Lung (tissue), 12 donors: ENCODE results near the gene PLCL1. TPM values are rescaled to one million over a fixed set of nuclear protein-coding genes. Genes with fewer than 3 reads are reported as not detected.

Experiments
- ATAC-seq: fragments of 200-7000 bp; cut with Tn5 transposase; one replicate; pipeline ENCODE4 v1.9.1; 2020; ENCODE audit warnings: moderate number of reproducible peaks; ENCODE audit not compliant: insufficient read depth, low FRiP score
- DNase-seq, 3 donors: peaks; one replicate each; pipeline ENCODE4 v3.0.0-alpha.2; 2013 to 2017
- H3K27ac ChIP-seq, 2 donors: one replicate each; pipeline ENCODE4 v1.5.1; 2013; ENCODE audit warnings: mild to moderate bottlenecking in 2 of 2, moderate library complexity in 2 of 2, control low read depth in 1 of 2, inconsistent platforms in 1 of 2, low read depth in 1 of 2, low read length in 1 of 2
- H3K27me3 ChIP-seq, 3 donors: one replicate each; pipeline ENCODE4 v1.5.1; 2013; ENCODE audit warnings: low read length in 2 of 3; ENCODE audit not compliant: control insufficient read depth in 3 of 3, insufficient read depth in 3 of 3
- H3K36me3 ChIP-seq, 4 donors: one replicate each; pipeline ENCODE4 v1.5.1; 2013; ENCODE audit warnings: low read length in 4 of 4, mild to moderate bottlenecking in 1 of 4, moderate library complexity in 1 of 4; ENCODE audit not compliant: control insufficient read depth in 4 of 4, insufficient read depth in 4 of 4
- H3K4me1 ChIP-seq, 5 donors: one replicate each; pipeline ENCODE4 v1.5.1; 2013; ENCODE audit warnings: low read length in 5 of 5, mild to moderate bottlenecking in 2 of 5, moderate library complexity in 1 of 5; ENCODE audit not compliant: control insufficient read depth in 5 of 5, insufficient read depth in 5 of 5
- H3K4me3 ChIP-seq: one replicate; pipeline ENCODE4 v1.5.1; 2013; ENCODE audit warnings: mild to moderate bottlenecking, control low read depth, moderate library complexity
- H3K9ac ChIP-seq, 2 donors: one replicate each; pipeline ENCODE4 v1.5.1; 2013; ENCODE audit warnings: low read length in 2 of 2, control low read depth in 1 of 2; ENCODE audit not compliant: insufficient read depth in 1 of 2
- H3K9me3 ChIP-seq, 4 donors: one replicate each; pipeline ENCODE4 v1.5.1; 2013; ENCODE audit warnings: low read length in 3 of 4, mild to moderate bottlenecking in 1 of 4, moderate library complexity in 1 of 4; ENCODE audit not compliant: control insufficient read depth in 4 of 4, insufficient read depth in 3 of 4
- CTCF ChIP-seq: IDR thresholded peaks from 2 replicates; pipeline ENCODE4 v1.5.1; 2012; ENCODE audit warnings: mild to moderate bottlenecking; ENCODE audit errors: control extremely low read depth, extremely low read depth
- WGBS, 2 donors: extraction: QIAGEN DNeasy Blood & Tissue Kit; methylation state at CpG; one replicate each; pipeline ENCODE4 v1.1.7; 2013; 5-methylcytosine and 5-hydroxymethylcytosine counted together
- polyA plus RNA-seq, 2 donors: library from polyadenylated mRNA; stranded (reverse); fragments of 200-250 nt; gene quantifications; one replicate each; pipeline ENCODE4 v1.2.1, GENCODE V29; 2013
- total RNA-seq, 2 donors: library from RNA; depleted of rRNA in 1 of 2; stranded (reverse); fragments of >200 nt in 1 of 2; gene quantifications; one replicate each; pipeline ENCODE4 v1.2.1, GENCODE V29; 2014 to 2021
- donor health status: control.
- donor health status: control.
- donor health status: Bipolar disorder and iron deficiency.
- donor health status: healthy.
- donor health status: DM: yes; HTN: yes; CAD: no.

The PLCL1 gene
- total and polyA plus RNA-seq, 4 donors: 1.1 to 13.0 (median 2.9) TPM

DNA sequence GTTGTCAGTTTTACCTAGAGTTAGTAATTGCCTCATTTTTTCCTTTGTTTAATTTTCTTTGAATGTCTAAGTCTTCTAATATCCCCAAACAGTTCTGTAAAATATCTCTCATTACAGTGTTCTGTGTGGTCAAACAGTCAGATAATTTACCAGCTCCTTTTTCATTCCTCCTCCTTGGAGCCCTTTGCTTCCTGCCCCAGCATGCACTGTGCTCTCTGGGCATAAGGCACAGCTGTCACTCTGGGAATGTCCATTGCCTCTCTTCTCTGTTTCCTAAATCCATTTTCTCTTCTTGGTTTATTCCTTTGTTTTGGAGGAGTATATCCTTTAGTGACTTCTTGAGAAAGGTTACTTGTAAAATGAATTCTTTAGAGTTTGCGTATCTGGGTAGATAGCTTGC, 139.3 kb downstream of the PLCL1 start:
- ATAC-seq: no peak

GRCh38 chr2:197944416-197945096, 140.2 kb downstream of the PLCL1 start:
- peaks cover 0 to 30% (median 10%) of the 10 kb centered on the region in 5 donors for H3K4me1 ChIP-seq
- no peaks in the 10 kb centered on the region for H3K27me3 ChIP-seq
- WGBS, 2 donors: 48 to 77% methylated on average over 2 of the region's 2 CpGs
- no peak for TF ChIP-seq CTCF
- H3K9ac ChIP-seq: no peak overlapping the region
- no peak overlapping the region for H3K4me3 ChIP-seq
- H3K36me3 ChIP-seq: no peaks in the 10 kb centered on the region
- no peak overlapping the region for H3K27ac ChIP-seq
- peak; percentile 15 to 77 (median 71) for DNase-seq
- no peak for ATAC-seq
- H3K9me3 ChIP-seq: peaks cover 0 to 3% (median 0%) of the 10 kb centered on the region in 4 donors

More for the DNA sequence above, 139.3 kb downstream of the PLCL1 start:
- Histone ChIP-seq H3K27ac (no peak overlapping the region), H3K27me3 (no peaks in the 10 kb centered on the region), H3K36me3 (no peaks in the 10 kb centered on the region), H3K4me3 (no peak overlapping the region), H3K9ac (no peak overlapping the region), H3K4me1 (peaks cover 0 to 30% (median 10%) of the 10 kb centered on the region in 5 donors), H3K9me3 (peaks cover 0 to 3% (median 0%) of the 10 kb centered on the region in 4 donors)
- no peak for DNase-seq
- TF ChIP-seq CTCF: no peak
- 98 to 100% methylated on average over 1 of the region's 1 CpG for WGBS, 2 donors

- no peak for TF ChIP-seq CTCF
- WGBS, 2 donors: 81 to 90% methylated on average over 2 of the region's 2 CpGs
- ATAC-seq (no peak), DNase-seq (no peak)
- peak overlapping the region in 1 of 2 donors; percentile 29 for H3K27ac ChIP-seq
- no peaks in the 10 kb centered on the region for H3K36me3 ChIP-seq
- no peak overlapping the region for H3K4me3 ChIP-seq
- H3K27me3 ChIP-seq: no peaks in the 10 kb centered on the region
- peaks cover 0 to 33% (median 4%) of the 10 kb centered on the region in 5 donors for H3K4me1 ChIP-seq
- H3K9ac ChIP-seq: no peak overlapping the region
- peaks cover 0 to 3% (median 0%) of the 10 kb centered on the region in 4 donors for H3K9me3 ChIP-seq
Measured at GRCh38 chr2:197946562-197946961, 142.2 kb downstream of the PLCL1 start.
